T-helper 1 cell (primary cell): ENCODE results near the gene CPLX3.

Experiments
- DNase-seq, 5 donors: peaks; one replicate each; pipeline ENCODE4 v3.0.0-alpha.2; 2012 to 2020

Gene CPLX3

DNA sequence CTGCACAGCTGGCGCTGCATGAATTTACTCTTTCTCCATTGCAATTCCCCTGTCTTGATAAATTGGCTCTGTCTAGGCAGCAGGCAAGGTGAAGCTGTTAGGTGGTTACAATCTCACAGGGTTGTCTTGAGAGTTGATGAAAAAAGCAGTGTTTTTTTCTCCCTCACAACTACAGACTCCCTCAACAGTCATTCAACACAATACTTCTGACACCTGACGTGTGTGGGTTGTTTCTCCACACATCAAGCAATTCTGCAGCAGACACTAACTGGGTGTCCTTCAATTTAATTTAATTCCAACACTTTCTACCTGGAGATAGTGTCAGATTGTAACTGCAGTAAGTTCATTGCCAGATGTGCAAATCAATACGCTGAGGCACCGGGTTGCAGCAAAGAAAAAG is 51.8 kb downstream of the CPLX3 start:
- no peak for DNase-seq
